GM23338 (cell line): ENCODE data around the gene KCTD10. TPM values are rescaled to one million over a fixed set of nuclear protein-coding genes. Genes with fewer than 3 reads are reported as not detected.
A peak's percentile ranks its signal among the peaks of the same experiment; 100 is the strongest.

Source experiments
- ATAC-seq: fragments of 200-7000 bp; cut with Tn5 transposase; 3 replicates; pipeline ENCODE4 v1.9.1; 2020
- DNase-seq: peaks from one replicate; pipeline ENCODE4 v3.0.0-alpha.2; 2015; ENCODE audit warnings: low spot score
- H2AFZ ChIP-seq: fragments of 200-600 bp; sonication (generic); 2 replicates; pipeline ENCODE4 v1.8.0; 2016; ENCODE audit warnings: antibody characterized with exemption, mild to moderate bottlenecking, moderate library complexity
- H3F3A ChIP-seq: fragments of 200-600 bp; sonication (generic); replicated peaks from 2 replicates; pipeline ENCODE4 v1.8.0; 2017; ENCODE audit warnings: antibody characterized with exemption, mixed run types, low read depth
- H3K27ac ChIP-seq: fragments of 200-600 bp; sonication (generic); 2 replicates; pipeline ENCODE4 v1.6.1; 2016; ENCODE audit warnings: low read depth
- H3K27me3 ChIP-seq: fragments of 200-600 bp; sonication (generic); 2 replicates; pipeline ENCODE4 v1.8.0; 2016; ENCODE audit warnings: mild to moderate bottlenecking, mixed run types, moderate library complexity; ENCODE audit not compliant: insufficient read depth
- H3K36me3 ChIP-seq: fragments of 200-600 bp; sonication (generic); 2 replicates; pipeline ENCODE4 v1.8.0; 2016; ENCODE audit warnings: mild to moderate bottlenecking; ENCODE audit not compliant: insufficient read depth
- H3K4me1 ChIP-seq: fragments of 200-600 bp; sonication (generic); 2 replicates; pipeline ENCODE4 v1.8.0; 2016; ENCODE audit warnings: mild to moderate bottlenecking, moderate library complexity; ENCODE audit not compliant: insufficient read depth
- H3K4me2 ChIP-seq: fragments of 200-600 bp; sonication (generic); 2 replicates; pipeline ENCODE4 v1.7.1; 2017; ENCODE audit warnings: mixed run types
- H3K4me3 ChIP-seq: fragments of 200-600 bp; sonication (generic); 2 replicates; pipeline ENCODE4 v1.6.1; 2016; ENCODE audit warnings: mixed run types
- H3K79me2 ChIP-seq: fragments of 200-600 bp; sonication (generic); replicated peaks from 2 replicates; pipeline ENCODE4 v1.8.0; 2017; ENCODE audit warnings: mild to moderate bottlenecking; ENCODE audit not compliant: insufficient read depth
- H3K9me2 ChIP-seq: fragments of 200-600 bp; sonication (generic); 2 replicates; pipeline ENCODE4 v1.8.0; 2017; ENCODE audit not compliant: insufficient read depth
- H4K20me1 ChIP-seq: fragments of 200-600 bp; sonication (generic); replicated peaks from 2 replicates; pipeline ENCODE4 v1.8.0; 2017; ENCODE audit warnings: mild to moderate bottlenecking; ENCODE audit not compliant: insufficient read depth
- H3K27ac Mint-ChIP-seq: 2 replicates; pipeline ENCODE4 v1.8.0; 2020; ENCODE audit warnings: inconsistent platforms, mild to moderate bottlenecking, moderate library complexity, mixed read lengths
- H3K27me3 Mint-ChIP-seq: 3 replicates; pipeline ENCODE4 v1.8.0; 2022; ENCODE audit warnings: low read depth, mild to moderate bottlenecking, moderate library complexity, mixed read lengths, inconsistent platforms; ENCODE audit not compliant: insufficient read depth, poor library complexity
- H3K36me3 Mint-ChIP-seq: 3 replicates; pipeline ENCODE4 v1.8.0; 2021; ENCODE audit warnings: low read depth, mild to moderate bottlenecking, inconsistent platforms, moderate library complexity, mixed read lengths
- H3K4me1 Mint-ChIP-seq: 3 replicates; pipeline ENCODE4 v1.8.0; 2020; ENCODE audit warnings: mild to moderate bottlenecking, inconsistent platforms, mixed read lengths
- H3K4me3 Mint-ChIP-seq: 3 replicates; pipeline ENCODE4 v1.8.0; 2021; ENCODE audit warnings: moderate library complexity, mild to moderate bottlenecking, inconsistent platforms, mixed read lengths
- H3K9me3 Mint-ChIP-seq: 3 replicates; pipeline ENCODE4 v1.8.0; 2020; ENCODE audit warnings: moderate library complexity, mild to moderate bottlenecking, inconsistent platforms, mixed read lengths
- CREB1 ChIP-seq: fragments of 250-450 bp; sonication (Bioruptor Pico); IDR thresholded peaks from 2 replicates; pipeline ENCODE4 v1.5.0; 2020; ENCODE audit warnings: low read depth, mild to moderate bottlenecking, moderate library complexity
- ETS1 ChIP-seq: IDR thresholded peaks from 2 replicates; pipeline ENCODE4 v1.6.1; 2016; ENCODE audit warnings: antibody characterized with exemption
- EZH2 ChIP-seq: fragments of 200-600 bp; sonication (generic); IDR thresholded peaks from one replicate; pipeline ENCODE4 v1.8.0; 2017; ENCODE audit warnings: antibody characterized with exemption, mild to moderate bottlenecking, low read depth; ENCODE audit not compliant: unreplicated experiment
- JUNB ChIP-seq: IDR thresholded peaks from one replicate; pipeline ENCODE4 v1.6.1; 2016; ENCODE audit warnings: antibody characterized with exemption; ENCODE audit not compliant: unreplicated experiment
- NANOG ChIP-seq: IDR thresholded peaks from 2 replicates; pipeline ENCODE4 v1.6.1; 2016; ENCODE audit warnings: antibody characterized with exemption, borderline replicate concordance
- POLR2AphosphoS5 ChIP-seq: IDR thresholded peaks from 2 replicates; pipeline ENCODE4 v1.6.1; 2016; ENCODE audit warnings: antibody characterized with exemption, low read depth
- REST ChIP-seq: IDR thresholded peaks from one replicate; pipeline ENCODE4 v1.6.1; 2018; ENCODE audit warnings: antibody characterized with exemption; ENCODE audit not compliant: unreplicated experiment
- STAT1 ChIP-seq: IDR thresholded peaks from one replicate; pipeline ENCODE4 v1.6.1; 2016; ENCODE audit warnings: antibody characterized with exemption; ENCODE audit not compliant: unreplicated experiment
- ZNF114 ChIP-seq: fragments of 250-450 bp; sonication (Bioruptor Pico); IDR thresholded peaks from 2 replicates; pipeline ENCODE4 v1.5.0; 2020; ENCODE audit warnings: mild to moderate bottlenecking, moderate library complexity
- ZNF331 ChIP-seq: fragments of 250-450 bp; sonication (Bioruptor Pico); IDR thresholded peaks from 2 replicates; pipeline ENCODE4 v1.5.0; 2020; ENCODE audit warnings: low read depth, mild to moderate bottlenecking, moderate library complexity
- polyA plus RNA-seq: library from polyadenylated mRNA; unstranded; fragments of >200 nt; fragmentation: Nextera tagmentation; extraction: Ambion mirVana; gene quantifications from 2 replicates; pipeline ENCODE4 v1.2.1, GENCODE V29; 2016
- total RNA-seq: library from RNA; depleted of rRNA; stranded (reverse); fragments of >200 nt; shearing (Covaris generic); gene quantifications from 2 replicates; pipeline ENCODE4 v1.2.3, GENCODE V29; 2014

KCTD10 gene
- total and polyA plus RNA-seq, 2 experiments from 2014 or later: 15.8 to 45.2 TPM

GRCh38 chr12:109423392-109423791 lies 53.7 kb downstream of the KCTD10 start:
- Histone ChIP-seq H3K4me3 (no peak overlapping the region), H3K27ac (no peak overlapping the region), H3K36me3 (no peaks in the 10 kb centered on the region), H3K4me2 (no peak overlapping the region), H3F3A (no peaks in the 10 kb centered on the region), H3K9me2 (no peaks in the 10 kb centered on the region), H3K27me3 (no peaks in the 10 kb centered on the region), H3K4me1 (no peaks in the 10 kb centered on the region), H2AFZ (no peak overlapping the region), H4K20me1 (no peaks in the 10 kb centered on the region; the same call in 1 of the 2 replicates), H3K79me2 (no peaks in the 10 kb centered on the region)
- Mint-ChIP-seq H3K36me3 (no peaks in the 10 kb centered on the region), H3K4me3 (no peak overlapping the region), H3K27me3 (peaks cover 6% of the 10 kb centered on the region), H3K9me3 (no peaks in the 10 kb centered on the region; the same call in 2 of the 3 replicates), H3K27ac (no peak overlapping the region), H3K4me1 (no peaks in the 10 kb centered on the region)
- ATAC-seq (no peak), DNase-seq (no peak)
- TF ChIP-seq ETS1 (no peak), ZNF331 (CRISPR knock-in tag) (no peak)

- no peaks in the 10 kb centered on the region for H3K27me3 ChIP-seq
- ATAC-seq: no peak
- no peak overlapping the region for H3K4me3 ChIP-seq
- no peaks in the 10 kb centered on the region for H3K36me3 ChIP-seq
- H3K27ac ChIP-seq: no peak overlapping the region
- no peaks in the 10 kb centered on the region for H3K9me2 ChIP-seq
- H3F3A ChIP-seq: no peaks in the 10 kb centered on the region
- Mint-ChIP-seq H3K27ac (no peak overlapping the region), H3K36me3 (no peaks in the 10 kb centered on the region), H3K27me3 (peaks cover 6% of the 10 kb centered on the region), H3K4me1 (no peaks in the 10 kb centered on the region), H3K9me3 (peaks cover 2% of the 10 kb centered on the region; the same call in 1 of the 3 replicates), H3K4me3 (no peak overlapping the region)
- DNase-seq: no peak
- H3K79me2 ChIP-seq: no peaks in the 10 kb centered on the region
- H3K4me1 ChIP-seq: no peaks in the 10 kb centered on the region
- no peak overlapping the region for H3K4me2 ChIP-seq
- peak overlapping the region; percentile 38; the same call in 1 of the 2 replicates for H2AFZ ChIP-seq
- no peaks in the 10 kb centered on the region; the same call in 1 of the 2 replicates for H4K20me1 ChIP-seq
- TF ChIP-seq POLR2AphosphoS5 (no peak), ZNF331 (CRISPR knock-in tag) (no peak), ZNF114 (no peak), ETS1 (no peak), JUNB (no peak), EZH2 (no peak), STAT1 (no peak), NANOG (no peak), REST (no peak), CREB1 (CRISPR knock-in tag) (no peak)
Observed at GRCh38 chr12:109422251-109422650, 54.8 kb downstream of the KCTD10 start.
